HG02852 (cell line): ENCODE measurements around the gene PRG3.

Experiments
- ATAC-seq: cut with Tn5 transposase; IDR thresholded peaks from one replicate; pipeline ENCODE4 v1.9.1; 2021; ENCODE audit warnings: mild to moderate bottlenecking, moderate library complexity; ENCODE audit not compliant: unreplicated experiment

Gene PRG3

GRCh38 chr11:57380975-57381374 is at the start of gene PRG3:
PRG3 (minus strand) TSS chr11:57381150; CDS start chr11:57380708, 442 bp downstream.
- ATAC-seq: no peak

DNA sequence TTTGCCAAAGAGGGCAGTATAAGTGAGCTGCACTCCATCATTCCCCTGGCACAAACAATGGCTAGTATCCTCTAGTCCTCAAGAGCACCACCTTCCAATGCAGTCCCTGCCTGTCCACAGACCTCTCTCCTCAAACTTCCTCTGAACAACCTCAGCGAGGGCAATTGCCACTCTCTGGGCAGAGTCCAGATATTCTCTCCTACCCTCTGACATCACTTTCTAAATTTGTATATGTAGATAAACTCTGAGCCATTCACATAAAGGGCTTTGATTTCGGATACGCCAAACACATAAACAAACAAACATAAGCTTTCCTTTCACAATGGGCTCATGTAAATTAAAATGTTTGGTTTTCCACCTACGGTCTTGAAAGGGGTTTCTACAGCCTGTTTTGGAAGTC is 49.0 kb upstream of the PRG3 start:
- no peak for ATAC-seq

- no peak for ATAC-seq
Observed at GRCh38 chr11:57428643-57429042, 47.7 kb upstream of the PRG3 start.

GRCh38 chr11:57427727-57428082 is 46.8 kb upstream of the PRG3 start:
- ATAC-seq: no peak

- peak; percentile 54 for ATAC-seq
Observed at GRCh38 chr11:57426929-57427726, 46.2 kb upstream of the PRG3 start, which contains the start of gene SLC43A3. SLC43A3 (minus strand) TSS chr11:57427121; CDS start chr11:57426172, 949 bp downstream.

- ATAC-seq: no peak
Observed at GRCh38 chr11:57426439-57426928, 45.5 kb upstream of the PRG3 start.

DNA sequence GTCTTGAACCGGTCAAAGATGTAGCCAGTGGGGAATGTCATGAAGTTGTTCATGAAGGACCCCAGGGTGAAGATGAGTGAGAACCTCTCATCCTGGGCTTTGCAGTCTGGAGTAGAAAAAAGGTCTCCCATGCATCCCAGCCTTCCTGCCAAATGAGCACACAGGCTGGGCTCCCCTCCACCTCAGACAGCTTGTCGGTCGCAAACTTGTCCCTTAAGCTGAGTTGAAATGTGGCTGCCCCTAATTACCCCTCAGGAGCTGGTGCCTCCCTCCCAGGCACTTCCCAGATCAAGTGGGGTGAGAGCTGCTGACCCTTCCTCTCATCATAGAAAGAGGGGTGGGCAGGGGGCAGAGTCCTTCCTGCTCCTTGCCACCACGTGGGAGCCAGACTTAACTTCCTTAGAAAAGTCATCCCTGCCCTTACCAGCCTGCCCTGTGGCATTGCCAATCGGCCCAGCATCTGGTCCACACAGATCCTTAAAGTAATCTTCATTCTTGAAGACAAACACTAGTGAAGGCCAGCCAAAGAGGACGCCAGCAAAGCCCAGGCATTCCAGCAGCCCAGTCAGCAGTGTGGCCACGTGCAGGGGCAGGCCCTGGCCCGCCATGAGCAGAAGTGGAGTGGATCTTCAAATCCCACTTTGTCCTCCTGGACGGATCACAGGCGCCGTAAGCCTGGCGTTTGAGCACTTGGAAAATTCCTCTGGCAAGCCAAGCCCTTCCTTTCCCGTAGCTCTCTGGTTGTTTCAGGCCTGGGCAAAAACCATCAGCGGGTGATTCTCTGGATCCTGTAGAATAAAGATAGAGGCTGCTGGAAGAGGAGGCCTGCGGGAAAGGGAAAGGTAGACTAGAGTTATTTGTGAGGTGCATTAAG is 44.9 kb upstream of the PRG3 start:
- ATAC-seq: no peak

GRCh38 chr11:57424792-57425564 is 44.0 kb upstream of the PRG3 start:
- peak; percentile 89 for ATAC-seq

GRCh38 chr11:57424137-57424791 is 43.3 kb upstream of the PRG3 start:
- ATAC-seq: no peak

- ATAC-seq: no peak
Observed at GRCh38 chr11:57422669-57423068, 41.7 kb upstream of the PRG3 start.

GRCh38 chr11:57421805-57422204 is 40.9 kb upstream of the PRG3 start:
- no peak for ATAC-seq

GRCh38 chr11:57421066-57421465 is 40.1 kb upstream of the PRG3 start:
- ATAC-seq: no peak

DNA sequence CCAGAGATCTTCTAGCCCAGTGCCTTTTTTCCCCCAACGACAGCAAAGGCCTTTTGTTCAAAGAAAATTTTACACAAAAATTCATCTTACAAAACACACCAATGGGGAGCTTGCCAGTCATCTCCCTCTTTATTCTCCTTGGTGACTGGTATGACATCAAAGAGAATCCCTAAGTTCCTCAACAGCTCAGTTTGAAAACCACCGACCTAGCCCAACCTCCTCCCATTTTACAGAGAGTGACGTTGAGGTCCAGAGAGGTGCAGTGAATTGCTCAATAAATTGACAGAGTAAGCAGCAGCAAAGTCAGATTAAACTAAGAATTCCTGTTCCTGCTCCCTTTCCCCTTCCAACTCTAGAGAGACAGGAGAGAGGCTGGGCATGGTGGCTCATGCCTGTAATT is 38.2 kb upstream of the PRG3 start:
- ATAC-seq: no peak

DNA sequence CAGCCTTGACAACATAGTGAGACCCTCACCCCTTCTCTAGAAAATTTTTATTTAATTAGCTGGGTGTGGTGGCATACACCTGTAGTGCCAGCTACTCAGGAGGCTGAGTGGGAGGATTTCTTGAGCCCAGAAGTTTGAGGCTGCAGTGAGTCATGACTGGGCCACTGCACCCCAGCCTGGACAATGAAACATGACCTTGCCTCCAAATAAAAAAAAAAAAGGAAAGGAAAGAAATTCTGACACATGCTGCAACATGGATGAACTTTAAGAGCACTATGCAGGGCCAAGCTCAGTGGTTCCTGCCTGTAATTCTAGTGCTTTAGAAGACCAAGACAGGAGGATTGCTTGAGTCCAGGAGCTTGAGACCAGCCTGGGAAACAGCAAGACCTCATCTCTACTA is 37.2 kb upstream of the PRG3 start:
- ATAC-seq: no peak

GRCh38 chr11:57417056-57417455 is 36.1 kb upstream of the PRG3 start:
- ATAC-seq: no peak

DNA sequence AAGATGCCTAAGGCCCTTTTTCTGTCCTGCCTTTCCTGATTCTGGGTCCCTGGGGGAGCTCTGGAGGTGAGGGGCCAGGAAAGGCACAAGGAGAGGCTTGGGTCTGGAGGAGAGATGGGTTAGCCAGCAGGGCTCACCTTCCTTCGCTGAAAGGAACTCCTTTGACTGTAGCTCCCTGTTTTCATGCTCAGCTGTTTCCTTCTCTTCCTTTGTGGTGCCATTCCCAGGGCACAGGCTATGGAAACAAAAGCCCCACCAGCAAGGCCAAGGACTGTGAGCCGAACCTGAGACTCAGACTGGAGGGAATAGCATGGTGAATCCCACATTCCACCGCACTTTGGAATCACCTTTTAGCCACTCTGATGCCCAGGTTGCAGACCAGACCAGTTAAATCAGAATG is 35.5 kb upstream of the PRG3 start:
- no peak for ATAC-seq

GRCh38 chr11:57414612-57415212 is 33.8 kb upstream of the PRG3 start:
- no peak for ATAC-seq

GRCh38 chr11:57413681-57414080 is 32.7 kb upstream of the PRG3 start:
- no peak for ATAC-seq

DNA sequence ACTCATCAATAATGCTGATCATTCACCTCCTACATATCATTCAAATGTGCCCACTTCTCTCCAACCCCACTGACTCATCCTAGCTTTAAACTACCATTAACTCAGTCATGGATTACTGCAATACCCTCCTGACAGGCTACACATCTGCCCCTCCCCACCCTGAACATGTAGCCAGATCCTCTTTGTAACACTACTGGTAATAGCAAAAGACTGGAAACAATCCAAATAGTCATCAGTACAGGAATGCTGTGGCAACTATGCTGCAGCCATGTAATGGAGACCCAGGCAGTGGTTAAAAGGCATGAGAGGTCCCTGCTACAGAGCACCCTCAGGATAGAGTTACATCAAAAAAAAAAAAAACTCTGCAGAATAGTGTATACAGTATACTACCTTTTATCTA is 29.3 kb upstream of the PRG3 start:
- ATAC-seq: no peak
